H1 (cell line): ENCODE data around the gene EZH1. TPM values are rescaled to one million over a fixed set of nuclear protein-coding genes. Genes with fewer than 3 reads are reported as not detected.

Experiments used
- CTCF ChIA-PET: fragments of 300-600 bp; sonication (Branson Sonifier 250); formaldehyde crosslinking; loops from one replicate; lab custom pipeline; 2021; ENCODE audit not compliant: partially characterized antibody; lab: Charles Lee
- POLR2A ChIA-PET: fragments of 300-600 bp; sonication (Branson Sonifier 250); formaldehyde crosslinking; loops from one replicate; lab custom pipeline; 2021; ENCODE audit warnings: inconsistent platforms; ENCODE audit not compliant: partially characterized antibody; lab: Charles Lee
- DNase-seq, 2 experiments: peaks; one replicate each; pipeline versions ENCODE4 v3.0.0 to v3.0.0-alpha.2; 2010 to 2022; ENCODE audit warnings: low spot score in 2 of 2, low read depth in 1 of 2, mixed read lengths in 1 of 2
- FAIRE-seq: peaks from 2 replicates; lab custom pipeline; 2011; peaks lifted over from hg19 to GRCh38; lab: Jason Lieb, UNC
- H2AFZ ChIP-seq: 2 replicates; pipeline ENCODE4 v1.8.1; 2012; ENCODE audit warnings: low read length, inconsistent platforms
- H2AK5ac ChIP-seq: 2 replicates; pipeline ENCODE4 v1.6.1; 2013; ENCODE audit warnings: low read depth, low read length
- H2BK120ac ChIP-seq: replicated peaks from 2 replicates; pipeline ENCODE3; 2013; ENCODE audit warnings: low read depth, low read length, inconsistent platforms
- H2BK12ac ChIP-seq: 2 replicates; pipeline ENCODE4 v1.6.1; 2013; ENCODE audit warnings: low read depth, low read length
- H2BK15ac ChIP-seq: 2 replicates; pipeline ENCODE4 v1.6.1; 2013; ENCODE audit warnings: low read length
- H2BK20ac ChIP-seq: 2 replicates; pipeline ENCODE4 v1.6.1; 2013; ENCODE audit warnings: low read length
- H2BK5ac ChIP-seq: 2 replicates; pipeline ENCODE4 v1.6.1; 2013; ENCODE audit warnings: low read depth, low read length
- H3K14ac ChIP-seq: 2 replicates; pipeline ENCODE4 v1.6.1; 2013; ENCODE audit warnings: inconsistent platforms; ENCODE audit not compliant: insufficient read length
- H3K18ac ChIP-seq: 2 replicates; pipeline ENCODE4 v1.6.1; 2013; ENCODE audit warnings: low read length; ENCODE audit errors: extremely low read depth
- H3K23ac ChIP-seq: 2 replicates; pipeline ENCODE4 v1.6.1; 2013; ENCODE audit warnings: inconsistent platforms; ENCODE audit not compliant: insufficient read length
- H3K23me2 ChIP-seq: 2 replicates; pipeline ENCODE4 v1.6.1; 2013; ENCODE audit warnings: low read depth, low read length
- H3K27ac ChIP-seq: 2 replicates; pipeline ENCODE4 v1.6.1; 2011; ENCODE audit warnings: low read depth, low read length, inconsistent platforms
- H3K27me3 ChIP-seq, 4 experiments: replicated peaks in 1 of 4; 1 replicate in 1 of 4; 2 replicates in 3 of 4; pipeline versions ENCODE4 v1.6.1 to v1.8.1; 2011 to 2013; ENCODE audit warnings: low read length in 3 of 4, mild to moderate bottlenecking in 3 of 4, inconsistent platforms in 2 of 4, mixed read lengths in 2 of 4, moderate library complexity in 1 of 4; ENCODE audit not compliant: control insufficient read depth in 3 of 4, insufficient read depth in 3 of 4; ENCODE audit errors: extremely low read depth in 1 of 4
- H3K36me3 ChIP-seq, 4 experiments: 2 replicates each; pipeline versions ENCODE4 v1.6.1 to v1.8.1; 2011 to 2013; ENCODE audit warnings: mild to moderate bottlenecking in 4 of 4, low read length in 3 of 4, moderate library complexity in 2 of 4, control low read depth in 1 of 4, inconsistent platforms in 1 of 4; ENCODE audit not compliant: insufficient read depth in 4 of 4, control insufficient read depth in 2 of 4
- H3K4ac ChIP-seq: replicated peaks from 2 replicates; pipeline ENCODE3; 2013; ENCODE audit warnings: low read length, low read depth, mixed read lengths, inconsistent platforms; ENCODE audit not compliant: insufficient read length
- H3K4me1 ChIP-seq, 4 experiments: replicated peaks in 1 of 4; 1 replicate in 1 of 4; 2 replicates in 3 of 4; pipeline versions ENCODE4 v1.6.1 to v1.8.1; 2011 to 2013; ENCODE audit warnings: low read length in 3 of 4, inconsistent platforms in 2 of 4, mixed read lengths in 1 of 4; ENCODE audit not compliant: insufficient read depth in 4 of 4, control insufficient read depth in 3 of 4
- H3K4me2 ChIP-seq, 2 experiments: 2 replicates each; pipeline versions ENCODE4 v1.6.1 to v1.8.1; 2011 to 2013; ENCODE audit warnings: low read depth in 2 of 2, low read length in 2 of 2, control low read depth in 1 of 2, inconsistent platforms in 1 of 2, mild to moderate bottlenecking in 1 of 2; ENCODE audit not compliant: insufficient read depth in 1 of 2
- H3K4me3 ChIP-seq, 4 experiments: fragments of 200-600, 300-600 bp in 1 of 4; sonication (generic), shearing (Covaris generic), sonication (Bioruptor Twin) in 1 of 4; 2 replicates each; pipeline versions ENCODE4 v1.5.1 to v1.8.1; 2011 to 2016; ENCODE audit warnings: low read length in 4 of 4, low read depth in 3 of 4, control low read depth in 2 of 4, inconsistent platforms in 2 of 4, mild to moderate bottlenecking in 2 of 4, mixed read lengths in 1 of 4, moderate library complexity in 1 of 4; ENCODE audit not compliant: insufficient read depth in 2 of 4; ENCODE audit errors: extremely low read depth in 1 of 4
- H3K56ac ChIP-seq: replicated peaks from 2 replicates; pipeline ENCODE3; 2013; ENCODE audit warnings: low read depth, mild to moderate bottlenecking, mixed read lengths, low read length, inconsistent platforms; ENCODE audit not compliant: insufficient read length
- H3K79me1 ChIP-seq: 2 replicates; pipeline ENCODE4 v1.6.1; 2013; ENCODE audit warnings: low read depth, low read length, control low read depth
- H3K79me2 ChIP-seq, 2 experiments: 2 replicates each; pipeline versions ENCODE4 v1.6.1 to v1.8.1; 2012 to 2013; ENCODE audit warnings: low read length in 2 of 2, mild to moderate bottlenecking in 2 of 2, inconsistent platforms in 1 of 2; ENCODE audit not compliant: insufficient read depth in 2 of 2, control insufficient read depth in 1 of 2
- H3K9ac ChIP-seq, 4 experiments: replicated peaks in 1 of 4; 1 replicate in 1 of 4; 2 replicates in 3 of 4; pipeline versions ENCODE4 v1.6.1 to v1.8.1; 2011 to 2013; ENCODE audit warnings: low read depth in 3 of 4, low read length in 3 of 4, control low read depth in 2 of 4, mild to moderate bottlenecking in 2 of 4, moderate library complexity in 2 of 4, inconsistent platforms in 1 of 4; ENCODE audit errors: extremely low read depth in 1 of 4
- H3K9me3 ChIP-seq, 2 experiments: 2 replicates each; pipeline versions ENCODE4 v1.6.1 to v1.8.1; 2012 to 2013; ENCODE audit warnings: mild to moderate bottlenecking in 2 of 2, moderate library complexity in 2 of 2, control low read depth in 1 of 2, inconsistent platforms in 1 of 2, low read depth in 1 of 2, low read length in 1 of 2, mixed read lengths in 1 of 2; ENCODE audit not compliant: insufficient read depth in 2 of 2
- H4K20me1 ChIP-seq, 2 experiments: replicated peaks in 1 of 2; 2 replicates each; pipeline versions ENCODE3 to v1.8.1; 2011 to 2013; ENCODE audit warnings: inconsistent platforms in 2 of 2, low read length in 2 of 2, mild to moderate bottlenecking in 1 of 2; ENCODE audit not compliant: insufficient read depth in 2 of 2, control insufficient read depth in 1 of 2
- H4K5ac ChIP-seq: 2 replicates; pipeline ENCODE4 v1.6.1; 2013; ENCODE audit warnings: low read length, low read depth, mixed read lengths, inconsistent platforms; ENCODE audit not compliant: insufficient read length
- H4K8ac ChIP-seq: 2 replicates; pipeline ENCODE4 v1.8.0; 2013; ENCODE audit warnings: mild to moderate bottlenecking, moderate library complexity, low read length, inconsistent platforms; ENCODE audit not compliant: insufficient read depth; ENCODE audit errors: extremely low read depth
- H4K91ac ChIP-seq: replicated peaks from 2 replicates; pipeline ENCODE3; 2013; ENCODE audit warnings: low read length, mixed read lengths, inconsistent platforms; ENCODE audit not compliant: insufficient read length
- BCL11A ChIP-seq, 2 experiments: IDR thresholded peaks; one replicate each; pipeline ENCODE4 v1.6.1; 2011; ENCODE audit warnings: low read depth in 2 of 2, low read length in 2 of 2, mild to moderate bottlenecking in 2 of 2
- WGBS, 2 experiments: shearing (Covaris generic) in 1 of 2; methylation state at CpG; one replicate each; pipeline versions ENCODE4 v1.1.6 to v1.1.7; 2013 to 2015; ENCODE audit warnings: low lambda C conversion rate in 2 of 2, mixed read lengths in 2 of 2, inconsistent platforms in 1 of 2, low coverage in 1 of 2, missing lambda C conversion rate in 1 of 2; ENCODE audit not compliant: insufficient replicate concordance in 2 of 2, insufficient coverage in 1 of 2, insufficient read length in 1 of 2; ENCODE audit errors: extremely low coverage in 1 of 2, missing lambda C conversion rate in 1 of 2; 5-methylcytosine and 5-hydroxymethylcytosine counted together
- polyA plus RNA-seq, 7 experiments: library from polyadenylated mRNA; depleted of rRNA in 3 of 7; stranded (reverse) in 5 of 7; unstranded in 2 of 7; fragments of >200 nt in 5 of 7; fragments of 200-250 nt in 2 of 7; gene quantifications; 1 replicate in 5 of 7; 2 replicates in 1 of 7; 4 replicates in 1 of 7; pipeline versions ENCODE4 v1.2.1 to v1.2.3, GENCODE V29; 2011 to 2013; ENCODE audit warnings: missing spikeins in 2 of 7, mixed read lengths in 2 of 7
- total RNA-seq: library from RNA; stranded (reverse); fragmentation: NEBNext Ultra II Directional; extraction: Animal tissue kit (Norgen Biotek cat#: 25700); gene quantifications from 2 replicates; pipeline ENCODE4 v1.2.1, GENCODE V29; 2021

Gene EZH1
- total and polyA plus RNA-seq, 2 of the 8 experiments (the other 6 are each of a cell fraction or from before 2014, with no cell fraction given) = 17.4 to 20.8 TPM

DNA sequence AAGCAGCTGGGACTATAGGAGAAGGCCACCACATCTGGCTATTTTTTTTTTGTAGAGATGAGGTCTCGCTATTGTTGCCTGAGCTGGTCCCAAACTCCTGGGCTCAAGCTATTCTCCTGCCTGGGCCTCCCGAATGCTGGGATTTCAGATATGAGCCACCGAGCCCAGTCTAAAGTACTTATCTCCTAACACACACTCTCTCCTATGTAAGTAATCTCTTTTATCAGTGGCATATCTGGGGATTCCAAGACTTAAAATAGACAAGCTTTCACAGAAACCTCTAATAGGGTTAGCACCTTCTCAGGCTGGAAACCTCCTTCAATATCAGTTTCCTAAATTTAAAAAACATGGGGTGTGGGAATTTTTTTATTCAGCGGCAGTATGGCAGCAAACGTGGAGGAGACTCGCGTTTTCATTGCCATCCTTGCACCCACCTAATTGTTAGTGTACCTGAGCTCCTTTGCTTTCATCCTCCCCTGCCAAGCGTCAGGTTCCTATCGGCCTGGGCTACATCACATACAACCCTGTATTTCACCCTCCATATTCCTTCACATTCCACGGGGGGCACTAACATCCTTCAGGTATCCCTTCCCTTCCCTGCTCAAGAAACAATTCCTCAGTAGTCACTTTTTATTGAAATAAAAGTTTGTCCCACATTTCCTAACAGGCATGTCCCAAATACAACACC is 1.1 kb downstream of the EZH1 start:
- H3K23me2 ChIP-seq = peaks cover 2% of the 10 kb centered on the region; the same call in 1 of the 2 replicates
- no peak overlapping the region; the same call in 1 of the 2 replicates for H2BK12ac ChIP-seq
- peak overlapping the region; percentile 25 for H4K91ac ChIP-seq
- peaks cover 9 to 14% (median 13%) of the 10 kb centered on the region in 4 experiments for H3K27me3 ChIP-seq
- H2AFZ ChIP-seq = 0 out of 2 replicates have a peak overlapping the region, but pooled peaks have one; percentile 28
- no peak overlapping the region for H2AK5ac ChIP-seq
- peak overlapping the region; percentile 39 to 72 (median 64) for H3K4me3 ChIP-seq
- peak overlapping the region; percentile 79 to 80 for H3K4me2 ChIP-seq
- H2BK5ac ChIP-seq = peak overlapping the region; percentile 79
- H4K8ac ChIP-seq = peak overlapping the region; percentile 65
- H3K18ac ChIP-seq = peak overlapping the region; percentile 52; the same call in 1 of the 2 replicates
- peaks cover 0 to 12% of the 10 kb centered on the region in 2 experiments; a peak in 3 of 4 replicates for H3K79me2 ChIP-seq
- peak overlapping the region; percentile 65 for H3K4ac ChIP-seq
- peak; percentile 94 for FAIRE-seq
- no peak overlapping the region for H3K14ac ChIP-seq
- H3K79me1 ChIP-seq = no peaks in the 10 kb centered on the region; the same call in 1 of the 2 replicates
- H3K23ac ChIP-seq = no peak overlapping the region
- no peaks in the 10 kb centered on the region for H3K36me3 ChIP-seq
- H2BK120ac ChIP-seq = no peak overlapping the region
- DNase-seq = no peak
- H2BK20ac ChIP-seq = no peak overlapping the region; the same call in 1 of the 2 replicates
- peak overlapping the region in 2 of 4 experiments; percentile 35 to 83; a peak in 5 of 7 replicates for H3K9ac ChIP-seq
- H4K5ac ChIP-seq = peak overlapping the region; percentile 95
- peak overlapping the region; percentile 19 for H3K56ac ChIP-seq
- H2BK15ac ChIP-seq = no peak overlapping the region
- H3K4me1 ChIP-seq = peaks cover 0 to 7% (median 4%) of the 10 kb centered on the region in 4 experiments; a peak in 5 of 7 replicates
- WGBS, 2 experiments = 61% methylated on average over 10 of the region's 10 CpGs; no CpG with 5 or more reads in 1 of the 2 experiments
- no peaks in the 10 kb centered on the region for H4K20me1 ChIP-seq
- peak overlapping the region; percentile 64 for H3K27ac ChIP-seq
- ChIA-PET CTCF (interaction anchor here (0.6 to 1.6 kb wide), 8 partner anchors 11 to 101 kb away, joined by 3 to 5 read pairs (median 3); partner anchors contain the start of gene RAMP2), POLR2A (interaction anchor here (0.8 to 1.7 kb wide), 5 partner anchors 10 to 185 kb away, joined by 3 read pairs; no protein-coding TSS in a partner anchor)
- H3K9me3 ChIP-seq = peaks cover 0 to 3% of the 10 kb centered on the region in 2 experiments; a peak in 1 of 4 replicates
- TF ChIP-seq BCL11A (IDR thresholded peaks at IDR 0.05; ENCODE audit: low read depth in 2 of 2, low read length in 2 of 2) = no peak
